AG08395 (cell line): ENCODE data around the gene TSEN34.
A peak's percentile ranks its signal among the peaks of the same experiment; 100 is the strongest.
"Not testable (repeated sequence)": the region's sequence is repeated elsewhere in the genome, so short reads cannot be mapped to it uniquely, and the experiment has no call there.

Source experiments
- DNase-seq: peaks from one replicate; pipeline ENCODE4 v3.0.0; 2012; ENCODE audit warnings: mixed read lengths, low spot score

The TSEN34 gene

GRCh38 chr19:54188215-54188871, 2.8 kb upstream of the TSEN34 start:
- peak; percentile 56 for DNase-seq

GRCh38 chr19:54189145-54189734, 1.9 kb upstream of the TSEN34 start, which contains the start of gene MBOAT7:
TSS of gene MBOAT7 (minus strand) at chr19:54189580. CDS start at chr19:54188508, 1,072 bp downstream.
- no peak for DNase-seq

- DNase-seq: peak; percentile 97
Measured at GRCh38 chr19:54189735-54190502, 1.2 kb upstream of the TSEN34 start.

GRCh38 chr19:54190503-54191010, 551 bp upstream of the TSEN34 start:
- peak; percentile 91 for DNase-seq

- no peak for DNase-seq
Measured at GRCh38 chr19:54191811-54192453, 824 bp downstream of the TSEN34 start.

GRCh38 chr19:54193011-54193410, 1.9 kb downstream of the TSEN34 start:
- DNase-seq: no peak

GRCh38 chr19:54194463-54194862, 3.4 kb downstream of the TSEN34 start:
- DNase-seq: not testable (repeated sequence)

- DNase-seq: no peak
Measured at GRCh38 chr19:54196536-54196935, 5.4 kb downstream of the TSEN34 start.

- no peak for DNase-seq
Measured at GRCh38 chr19:54197121-54197520, 6.0 kb downstream of the TSEN34 start.

GRCh38 chr19:54199401-54199800, 8.3 kb downstream of the TSEN34 start:
- DNase-seq: no peak

- no peak for DNase-seq
Measured at GRCh38 chr19:54201172-54201701, 10.1 kb downstream of the TSEN34 start.

GRCh38 chr19:54201980-54202379, 10.9 kb downstream of the TSEN34 start:
- DNase-seq: no peak

- DNase-seq: no peak
Measured at GRCh38 chr19:54203151-54203611, 12.1 kb downstream of the TSEN34 start.

GRCh38 chr19:54204767-54205468, 13.8 kb downstream of the TSEN34 start:
- no peak for DNase-seq

- DNase-seq: no peak
Measured at GRCh38 chr19:54206030-54206830, 15.1 kb downstream of the TSEN34 start.

- DNase-seq: no peak
Measured at GRCh38 chr19:54206831-54207177, 15.7 kb downstream of the TSEN34 start.

GRCh38 chr19:54207193-54207592, 16.1 kb downstream of the TSEN34 start:
- DNase-seq: not testable (repeated sequence)

GRCh38 chr19:54207676-54207982, 16.5 kb downstream of the TSEN34 start:
- DNase-seq: no peak

GRCh38 chr19:54207983-54208783, 17.1 kb downstream of the TSEN34 start:
- no peak for DNase-seq

GRCh38 chr19:54208784-54209057, 17.6 kb downstream of the TSEN34 start:
- DNase-seq: no peak
